Coronary artery (tissue), 2 donors: ENCODE measurements around the gene DDIT4L.

ENCODE experiments used
- DNase-seq: peaks from one replicate; pipeline ENCODE4 v3.0.0-alpha.2; 2017; ENCODE audit warnings: low spot score
- H3K27ac ChIP-seq, 2 donors: fragments of 200-600 bp; sonication (generic); one replicate each; pipeline ENCODE4 v1.5.1; 2016 to 2019
- H3K4me3 ChIP-seq: fragments of 200-600 bp; sonication (generic); 2 replicates; pipeline ENCODE4 v1.5.1; 2016; ENCODE audit warnings: mild to moderate bottlenecking, moderate library complexity
- CTCF ChIP-seq: fragments of 200-600 bp; sonication (generic); IDR thresholded peaks from one replicate; pipeline ENCODE4 v1.5.1; 2019; ENCODE audit warnings: antibody characterized with exemption

Gene DDIT4L

GRCh38 chr4:100177126-100177525 is 13.1 kb downstream of the DDIT4L start:
- H3K4me3 ChIP-seq: no peak overlapping the region
- no peak overlapping the region for H3K27ac ChIP-seq
- TF ChIP-seq CTCF: no peak
- no peak for DNase-seq

- no peak for TF ChIP-seq CTCF
- Histone ChIP-seq H3K27ac (no peak overlapping the region), H3K4me3 (no peak overlapping the region)
- DNase-seq: no peak
Observed at GRCh38 chr4:100175858-100176257, 14.4 kb downstream of the DDIT4L start.

- DNase-seq: no peak
- TF ChIP-seq CTCF: no peak
- Histone ChIP-seq H3K4me3 (no peak overlapping the region), H3K27ac (no peak overlapping the region)
Observed at GRCh38 chr4:100174985-100175383, 15.3 kb downstream of the DDIT4L start.

- no peak overlapping the region for H3K4me3 ChIP-seq
- no peak for DNase-seq
- TF ChIP-seq CTCF: no peak
Observed at GRCh38 chr4:100170986-100171385, 19.3 kb downstream of the DDIT4L start.

GRCh38 chr4:100169491-100170485 is 20.5 kb downstream of the DDIT4L start:
- DNase-seq: no peak
- H3K27ac ChIP-seq: no peak overlapping the region
- TF ChIP-seq CTCF: no peak
- no peak overlapping the region for H3K4me3 ChIP-seq

More at GRCh38 chr4:100170986-100171385, 19.3 kb downstream of the DDIT4L start:
- no peak overlapping the region for H3K27ac ChIP-seq

GRCh38 chr4:100168521-100168920 is 21.7 kb downstream of the DDIT4L start:
- no peak for TF ChIP-seq CTCF
- Histone ChIP-seq H3K4me3 (peak overlapping the region; percentile 41), H3K27ac (no peak overlapping the region)
- DNase-seq: no peak
